ENCODE measurements around the gene IGFBP2. TPM values are rescaled to one million over a fixed set of nuclear protein-coding genes. Genes with fewer than 3 reads are reported as not detected.
A peak's percentile ranks its signal among the peaks of the same experiment; 100 is the strongest.

The IGFBP2 gene
- total and polyA plus RNA-seq, 2 of the 4 experiments (the other 2 are of a cell fraction) = 33.5 to 236 TPM

- Histone ChIP-seq H3K27ac (ENCODE audit: insufficient read depth, low read length) (peak overlapping the region; percentile 85), H4K8ac (ENCODE audit: low read depth in 2 of 2, low read length in 2 of 2) (peak overlapping the region; percentile 2 to 67), H3K56ac (ENCODE audit: extremely low read depth, insufficient read depth, low read length) (peak overlapping the region; percentile 90), H3K9ac (ENCODE audit: low read depth, low read length) (peak overlapping the region; percentile 98), H2AK9ac (replicated peaks; ENCODE audit: low read depth, low read length, poor library complexity) (peak overlapping the region; percentile 46), H4K5ac (ENCODE audit: low read depth, low read length) (peak overlapping the region; percentile 8; the same call in 1 of the 2 replicates), H2BK5ac (ENCODE audit: low read depth, low read length, poor library complexity, severe bottlenecking) (peak overlapping the region; percentile 67), H3K4me1 (ENCODE audit: control insufficient read depth, insufficient read depth, low read length) (peaks cover 16% of the 10 kb centered on the region), H3K9me3 (ENCODE audit: control insufficient read depth, insufficient read depth, low read length) (no peaks in the 10 kb centered on the region), H2AFZ (replicated peaks; ENCODE audit: low read length, poor library complexity) (peak overlapping the region; percentile 83), H3K4ac (ENCODE audit: low read depth, low read length) (peak overlapping the region; percentile 73), H2BK20ac (ENCODE audit: low read depth, low read length) (peak overlapping the region; percentile 5; the same call in 1 of the 2 replicates), H2BK15ac (ENCODE audit: low read depth, low read length) (no peak overlapping the region), H2AK5ac (ENCODE audit: low read depth, low read length) (no peak overlapping the region), H3K9me1 (ENCODE audit: insufficient read depth, low read length) (peaks cover 16% of the 10 kb centered on the region), H3K14ac (replicated peaks; ENCODE audit: low read depth, low read length) (peak overlapping the region; percentile 81), H3K27me3 (ENCODE audit: control insufficient read depth, insufficient read depth, low read length) (no peaks in the 10 kb centered on the region), H4K91ac (ENCODE audit: insufficient read depth, low read depth, low read length) (no peak overlapping the region), H3K36me3 (ENCODE audit: control insufficient read depth, insufficient read depth, low read length) (peaks cover 53% of the 10 kb centered on the region), H3K4me2 (ENCODE audit: low read depth, low read length) (peak overlapping the region; percentile 48), H3K18ac (ENCODE audit: low read depth, low read length) (peak overlapping the region; percentile 28), H3K79me1 (ENCODE audit: low read depth in 1 of 2, low read length in 2 of 2) (peaks cover 5 to 68% of the 10 kb centered on the region in 2 experiments; a peak in 3 of 4 replicates), H3K23ac (ENCODE audit: low read depth, low read length) (peak overlapping the region; percentile 96), H3K4me3 (ENCODE audit: insufficient read depth, low read depth, low read length) (peak overlapping the region; percentile 69), H2BK120ac (ENCODE audit: low read depth, low read length) (no peak overlapping the region), H4K20me1 (ENCODE audit: insufficient read depth, low read length) (peaks cover 73% of the 10 kb centered on the region)
- WGBS, 2 experiments (ENCODE audit: extremely low coverage in 2 of 2, insufficient read length in 1 of 2) = 0% methylated on average over 3 of the region's 28 CpGs; no CpG with 5 or more reads in 1 of the 2 experiments
- CTCF ChIA-PET = no interaction called here
- TF ChIP-seq MAZ (IDR thresholded peaks at IDR 0.05; ENCODE audit: borderline replicate concordance, low read depth, low read length) = peak; percentile 46; the same call in 1 of the 2 replicates
- no peak for TF ChIP-seq MAFK (IDR thresholded peaks at IDR 0.05; ENCODE audit: low read depth, low read length)
- peak; percentile 12; the same call in 1 of the 2 replicates for TF ChIP-seq POLR2A (IDR thresholded peaks at IDR 0.05; ENCODE audit: low read depth, low read length)
- DNase-seq = peak; percentile 81
- intact Hi-C loops (cut with micrococcal nuclease) (loop anchor here (10.0 kb wide), 2 partner anchors 672 to 932 kb away; no protein-coding TSS in a partner anchor), in situ Hi-C loops (cut with MboI; ENCODE audit: low sequenced_read_pairs) (loop anchor here (10.0 kb wide), 3 partner anchors 362 to 592 kb away; no protein-coding TSS in a partner anchor), dilution Hi-C loops (cut with HindIII; ENCODE audit: low sequenced_read_pairs, unreplicated experiment) (loop anchor here (25.0 kb wide), 2 partner anchors 469 to 819 kb away; no protein-coding TSS in a partner anchor)
- no TSS peak for BruUV-seq (replicated peaks)
- peak; percentile 14 for ATAC-seq (ENCODE audit: low read depth)
- POLR2A ChIA-PET (ENCODE audit: unreplicated experiment) = interaction anchor here (0.6 to 2.0 kb wide), 13 partner anchors 9 to 1017 kb away, joined by 3 to 16 read pairs (median 6); no protein-coding TSS in a partner anchor
Observed at GRCh38 chr2:216692636-216693413, 59.6 kb downstream of the IGFBP2 start.
